HCT116 (cell line): ENCODE data around the gene CCDC82. TPM values are rescaled to one million over a fixed set of nuclear protein-coding genes. Genes with fewer than 3 reads are reported as not detected.

Source experiments
- ATAC-seq: fragments of 200-7000 bp; cut with Tn5 transposase; 2 replicates; pipeline ENCODE4 v1.9.1; 2020; ENCODE audit warnings: mild to moderate bottlenecking, moderate library complexity
- BruUV-seq: library from RNA; stranded (reverse); fragments of 400-500 nt; replicated peaks from 2 replicates; lab custom pipeline; 2021; lab: Mats Ljungman, UMichigan
- CTCF ChIA-PET: fragments of 300-600 bp; sonication (Branson Sonifier 250); formaldehyde crosslinking; loops from one replicate; lab custom pipeline; 2021; ENCODE audit warnings: antibody characterized with exemption; lab: Charles Lee
- POLR2A ChIA-PET: fragments of 300-600, 350-600 bp; sonication (Branson Sonifier 250); formaldehyde crosslinking; loops from one replicate; lab custom pipeline; 2021; ENCODE audit warnings: antibody characterized with exemption; lab: Charles Lee
- RAD21 ChIA-PET, 2 experiments: fragments of 300-600 bp; sonication (Branson Sonifier 250); formaldehyde crosslinking; loops; one replicate each; lab custom pipeline; 2023; ENCODE audit warnings: low total read pairs in 2 of 2; ENCODE audit not compliant: uncharacterized antibody in 2 of 2, unreplicated experiment in 2 of 2, low non-redundant PET in 1 of 2; lab: Charles Lee
- DNase-seq: peaks from one replicate; pipeline ENCODE4 v3.0.0-alpha.2; 2010; ENCODE audit warnings: low read depth, low spot score
- H2AFZ ChIP-seq: fragments of 200-600 bp; shearing (Covaris generic), sonication (generic); 2 replicates; pipeline ENCODE4 v1.6.1; 2017; ENCODE audit warnings: low read depth, mixed run types, mixed read lengths, antibody characterized with exemption, low read length; ENCODE audit not compliant: poor library complexity, severe bottlenecking
- H3K27ac ChIP-seq: 2 replicates; pipeline ENCODE4 v1.5.1; 2012; ENCODE audit warnings: low read depth, low read length
- H3K27me3 ChIP-seq: fragments of 200-600 bp; sonication (generic); 2 replicates; pipeline ENCODE4 v1.6.1; 2016; ENCODE audit warnings: mixed run types, low read length, mixed read lengths; ENCODE audit not compliant: insufficient read depth
- H3K36me3 ChIP-seq, 2 experiments: fragments of 200-500 bp in 1 of 2; fragments of 200-600 bp in 1 of 2; sonication (Bioruptor generic) in 1 of 2; sonication (generic) in 1 of 2; 2 replicates each; pipeline versions ENCODE4 v1.5.1 to v1.6.1; 2014 to 2016; ENCODE audit warnings: low read length in 2 of 2, inconsistent platforms in 1 of 2, mixed read lengths in 1 of 2, mixed run types in 1 of 2; ENCODE audit not compliant: insufficient read depth in 2 of 2, control insufficient read depth in 1 of 2
- H3K4me1 ChIP-seq, 2 experiments: fragments of 200-600 bp in 1 of 2; sonication (generic) in 1 of 2; 2 replicates each; pipeline versions ENCODE4 v1.5.1 to v1.6.1; 2012 to 2017; ENCODE audit warnings: low read length in 2 of 2, inconsistent platforms in 1 of 2, mild to moderate bottlenecking in 1 of 2, mixed read lengths in 1 of 2, mixed run types in 1 of 2, moderate library complexity in 1 of 2; ENCODE audit not compliant: insufficient read depth in 2 of 2, control insufficient read depth in 1 of 2
- H3K4me2 ChIP-seq: fragments of 200-600 bp; sonication (generic); 2 replicates; pipeline ENCODE4 v1.6.1; 2017; ENCODE audit warnings: mixed run types, low read length, mixed read lengths
- H3K4me3 ChIP-seq, 2 experiments: fragments of 200-600 bp in 1 of 2; sonication (generic) in 1 of 2; replicated peaks in 1 of 2; 2 replicates each; pipeline ENCODE4 v1.5.1; 2011 to 2016; ENCODE audit warnings: low read length in 2 of 2, control low read depth in 1 of 2, low read depth in 1 of 2, mild to moderate bottlenecking in 1 of 2, mixed read lengths in 1 of 2, mixed run types in 1 of 2
- H3K79me2 ChIP-seq: fragments of 200-600 bp; sonication (generic); 2 replicates; pipeline ENCODE4 v1.6.1; 2017; ENCODE audit warnings: mild to moderate bottlenecking, mixed run types, low read length, moderate library complexity, mixed read lengths; ENCODE audit not compliant: insufficient read depth
- H3K9ac ChIP-seq: fragments of 200-600 bp; sonication (generic); 2 replicates; pipeline ENCODE4 v1.6.1; 2016; ENCODE audit warnings: low read length, mixed read lengths
- H3K9me2 ChIP-seq: fragments of 200-600 bp; sonication (generic), shearing (Covaris generic); 2 replicates; pipeline ENCODE4 v1.6.1; 2017; ENCODE audit warnings: mixed run types, mild to moderate bottlenecking, moderate library complexity; ENCODE audit not compliant: insufficient read depth
- H3K9me3 ChIP-seq, 2 experiments: fragments of 200-500 bp in 1 of 2; fragments of 200-600 bp in 1 of 2; sonication (Bioruptor generic) in 1 of 2; sonication (generic) in 1 of 2; 2 replicates each; pipeline ENCODE4 v1.6.1; 2014 to 2017; ENCODE audit warnings: low read length in 2 of 2, mixed read lengths in 2 of 2, inconsistent platforms in 1 of 2, low read depth in 1 of 2, mild to moderate bottlenecking in 1 of 2, mixed run types in 1 of 2, moderate library complexity in 1 of 2; ENCODE audit not compliant: control insufficient read depth in 1 of 2, insufficient read depth in 1 of 2
- H4K20me1 ChIP-seq: fragments of 200-600 bp; sonication (generic), shearing (Covaris generic); 2 replicates; pipeline ENCODE4 v1.6.1; 2017; ENCODE audit warnings: mixed run types, mild to moderate bottlenecking, moderate library complexity; ENCODE audit not compliant: insufficient read depth
- ATF3 ChIP-seq: IDR thresholded peaks from 2 replicates; pipeline ENCODE4 v1.6.1; 2012
- CBX3 ChIP-seq: IDR thresholded peaks from 2 replicates; pipeline ENCODE4 v1.6.1; 2012; ENCODE audit warnings: low read depth
- CEBPB ChIP-seq: IDR thresholded peaks from 2 replicates; pipeline ENCODE4 v1.6.1; 2012; ENCODE audit warnings: low read depth
- EGR1 ChIP-seq: IDR thresholded peaks from 2 replicates; pipeline ENCODE4 v1.6.1; 2012; ENCODE audit warnings: low read depth
- EZH2phosphoT487 ChIP-seq: fragments of 200-600 bp; IDR thresholded peaks from 2 replicates; pipeline ENCODE4 v1.6.1; 2018; ENCODE audit warnings: antibody characterized with exemption, borderline replicate concordance
- MAX ChIP-seq: IDR thresholded peaks from 2 replicates; pipeline ENCODE4 v1.6.1; 2012
- RAD21 ChIP-seq: IDR thresholded peaks from 2 replicates; pipeline ENCODE4 v1.6.1; 2012; ENCODE audit warnings: low read depth, mild to moderate bottlenecking
- SIN3A ChIP-seq: IDR thresholded peaks from 2 replicates; pipeline ENCODE4 v1.6.1; 2012; ENCODE audit warnings: low read depth
- SRF ChIP-seq: IDR thresholded peaks from 2 replicates; pipeline ENCODE4 v1.6.1; 2012; ENCODE audit warnings: low read depth
- TCF7L2 ChIP-seq: IDR thresholded peaks from 2 replicates; pipeline ENCODE4 v1.7.0; 2011; ENCODE audit warnings: borderline replicate concordance, inconsistent platforms; ENCODE audit not compliant: insufficient read depth, insufficient read length; ENCODE audit errors: extremely low read depth
- intact Hi-C: fragments of 100-400 bp; cut with micrococcal nuclease; formaldehyde crosslinking; loops from 2 replicates; pipeline ENCODE4 v1.10.0; 2022
- total RNA-seq: library from RNA; stranded (reverse); gene quantifications from one replicate; pipeline ENCODE4 v1.2.1, GENCODE V29; 2021; ENCODE audit not compliant: unreplicated experiment

The CCDC82 gene
- total RNA-seq, 1 experiment from 2014 or later = 11.2 TPM

GRCh38 chr11:96309643-96310017 is 80.1 kb downstream of the CCDC82 start:
- Histone ChIP-seq H3K27me3 (no peaks in the 10 kb centered on the region), H3K79me2 (no peaks in the 10 kb centered on the region), H3K4me2 (peak overlapping the region; percentile 77), H3K4me3 (no peak overlapping the region), H4K20me1 (no peaks in the 10 kb centered on the region), H3K36me3 (no peaks in the 10 kb centered on the region)
- ATAC-seq (no peak), DNase-seq (no peak)
- ChIA-PET CTCF (interaction anchor here (2.3 kb wide), 1 partner anchor 34 kb away, joined by 10 read pairs; the partner anchor contains the start of gene MAML2), POLR2A (no interaction called here)
- intact Hi-C loops = no loop called here
- TF ChIP-seq EGR1 = no peak
- no peak for TF ChIP-seq ATF3
- no peak for TF ChIP-seq TCF7L2
- no peak for TF ChIP-seq RAD21
- TF ChIP-seq CBX3 = no peak
- TF ChIP-seq MAX = no peak
- TF ChIP-seq SRF = no peak
- TF ChIP-seq CEBPB = no peak
- no peak for TF ChIP-seq EZH2phosphoT487
- no peak for TF ChIP-seq SIN3A
- TF ChIP-seq, all 23 proteins: peak for 0
- RAD21 ChIA-PET = no interaction called here
- Histone ChIP-seq H2AFZ (peak overlapping the region; percentile 37), H3K9me2 (no peaks in the 10 kb centered on the region), H3K9me3 (no peaks in the 10 kb centered on the region), H3K4me1 (peaks cover 63 to 87% of the 10 kb centered on the region in 2 experiments), H3K9ac (peak overlapping the region; percentile 12; the same call in 1 of the 2 replicates), H3K27ac (no peak overlapping the region)
- BruUV-seq = no TSS peak
